ENCODE results near the gene RAC3. TPM values are rescaled to one million over a fixed set of nuclear protein-coding genes. Genes with fewer than 3 reads are reported as not detected.

RAC3 gene
- total and polyA plus RNA-seq, 9 of the 15 experiments (the other 6 are each of a cell fraction or from before 2014, with no cell fraction given), result 0.23 to 292 (median 118) TPM

DNA sequence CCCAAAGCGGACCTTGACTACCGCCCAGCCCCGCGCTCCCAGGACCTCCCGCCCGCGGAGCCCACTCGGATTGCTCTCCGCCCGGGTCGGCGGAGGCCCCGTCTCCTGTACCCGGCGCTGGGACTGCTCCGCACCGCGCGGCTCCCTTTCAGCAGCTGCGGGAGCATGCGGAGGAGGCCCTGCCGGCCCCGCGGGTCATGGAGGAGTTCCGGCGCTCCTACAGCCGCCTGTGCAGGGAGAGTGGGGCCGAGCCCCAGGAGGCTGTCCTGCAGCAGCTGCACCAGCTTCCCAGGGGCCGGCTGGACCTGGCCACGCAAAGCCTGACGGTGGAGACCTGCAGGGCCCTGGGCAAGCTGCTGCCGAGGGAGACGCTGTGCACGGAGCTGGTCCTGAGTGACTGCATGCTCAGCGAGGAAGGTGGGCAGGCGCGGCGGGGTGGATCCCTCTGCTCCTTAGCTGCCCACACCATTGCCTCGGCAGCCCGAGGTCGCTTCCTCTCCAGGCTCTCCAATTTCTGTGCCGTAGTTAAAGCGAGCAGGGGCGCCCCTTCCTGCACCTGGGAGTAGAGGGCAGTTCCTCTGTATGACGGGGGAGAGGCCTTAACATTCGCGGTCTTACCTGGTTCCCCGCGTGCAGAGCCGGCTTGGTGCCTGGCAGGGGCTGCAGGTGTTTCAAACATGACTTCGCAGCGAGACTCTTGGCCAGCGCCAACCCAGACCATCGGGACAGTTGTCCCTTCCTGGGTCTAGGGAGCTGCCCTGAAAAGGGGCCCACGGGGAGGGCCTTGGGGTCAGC lies 7.8 kb upstream of the RAC3 start (continued):
- TF ChIP-seq, protein P1, sequence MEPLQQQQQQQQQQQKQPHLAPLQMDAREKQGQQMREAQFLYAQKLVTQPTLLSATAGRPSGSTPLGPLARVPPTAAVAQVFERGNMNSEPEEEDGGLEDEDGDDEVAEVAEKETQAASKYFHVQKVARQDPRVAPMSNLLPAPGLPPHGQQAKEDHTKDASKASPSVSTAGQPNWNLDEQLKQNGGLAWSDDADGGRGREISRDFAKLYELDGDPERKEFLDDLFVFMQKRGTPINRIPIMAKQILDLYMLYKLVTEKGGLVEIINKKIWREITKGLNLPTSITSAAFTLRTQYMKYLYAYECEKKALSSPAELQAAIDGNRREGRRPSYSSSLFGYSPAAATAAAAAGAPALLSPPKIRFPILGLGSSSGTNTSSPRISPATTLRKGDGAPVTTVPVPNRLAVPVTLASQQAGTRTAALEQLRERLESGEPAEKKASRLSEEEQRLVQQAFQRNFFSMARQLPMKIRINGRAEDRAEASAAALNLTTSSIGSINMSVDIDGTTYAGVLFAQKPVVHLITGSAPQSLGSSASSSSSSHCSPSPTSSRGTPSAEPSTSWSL (CRISPR knock-in tag; IDR thresholded peaks at IDR 0.05; ENCODE audit: borderline replicate concordance), result no peak
- TF ChIP-seq PHF20 (IDR thresholded peaks at IDR 0.05; ENCODE audit: partially characterized antibody) (peak; percentile 56), SREBF1 (IDR thresholded peaks at IDR 0.05; ENCODE audit: borderline replicate concordance, low read depth, low read length) (no peak), CBX1 (IDR thresholded peaks at IDR 0.05; ENCODE audit: low read depth) (no peak), KLF16 (IDR thresholded peaks at IDR 0.05) (no peak), LCOR (CRISPR knock-in tag; IDR thresholded peaks at IDR 0.05) (0 out of 2 replicates have a peak, but pooled peaks have one; percentile 40), NR2C2 (CRISPR knock-in tag; IDR thresholded peaks at IDR 0.05) (no peak), NR2C2 (tag; IDR thresholded peaks at IDR 0.05) (peak; percentile 54; the same call in 1 of the 2 replicates), SIN3A (IDR thresholded peaks at IDR 0.05; ENCODE audit: borderline replicate concordance in 2 of 2, control insufficient read depth in 1 of 2, low read depth in 2 of 2, low read length in 2 of 2) (0 out of 4 replicates have a peak, but pooled peaks of 1 of the 2 experiments have one; percentile 30)
- TF ChIP-seq, protein P2, sequence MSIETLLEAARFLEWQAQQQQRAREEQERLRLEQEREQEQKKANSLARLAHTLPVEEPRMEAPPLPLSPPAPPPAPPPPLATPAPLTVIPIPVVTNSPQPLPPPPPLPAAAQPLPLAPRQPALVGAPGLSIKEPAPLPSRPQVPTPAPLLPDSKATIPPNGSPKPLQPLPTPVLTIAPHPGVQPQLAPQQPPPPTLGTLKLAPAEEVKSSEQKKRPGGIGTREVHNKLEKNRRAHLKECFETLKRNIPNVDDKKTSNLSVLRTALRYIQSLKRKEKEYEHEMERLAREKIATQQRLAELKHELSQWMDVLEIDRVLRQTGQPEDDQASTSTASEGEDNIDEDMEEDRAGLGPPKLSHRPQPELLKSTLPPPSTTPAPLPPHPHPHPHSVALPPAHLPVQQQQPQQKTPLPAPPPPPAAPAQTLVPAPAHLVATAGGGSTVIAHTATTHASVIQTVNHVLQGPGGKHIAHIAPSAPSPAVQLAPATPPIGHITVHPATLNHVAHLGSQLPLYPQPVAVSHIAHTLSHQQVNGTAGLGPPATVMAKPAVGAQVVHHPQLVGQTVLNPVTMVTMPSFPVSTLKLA (conservative IDR thresholded peaks at IDR 0.05), result peak in 1 of 2 experiments; percentile 7; a peak in 1 of 4 replicates
- TF ChIP-seq, protein P3, sequence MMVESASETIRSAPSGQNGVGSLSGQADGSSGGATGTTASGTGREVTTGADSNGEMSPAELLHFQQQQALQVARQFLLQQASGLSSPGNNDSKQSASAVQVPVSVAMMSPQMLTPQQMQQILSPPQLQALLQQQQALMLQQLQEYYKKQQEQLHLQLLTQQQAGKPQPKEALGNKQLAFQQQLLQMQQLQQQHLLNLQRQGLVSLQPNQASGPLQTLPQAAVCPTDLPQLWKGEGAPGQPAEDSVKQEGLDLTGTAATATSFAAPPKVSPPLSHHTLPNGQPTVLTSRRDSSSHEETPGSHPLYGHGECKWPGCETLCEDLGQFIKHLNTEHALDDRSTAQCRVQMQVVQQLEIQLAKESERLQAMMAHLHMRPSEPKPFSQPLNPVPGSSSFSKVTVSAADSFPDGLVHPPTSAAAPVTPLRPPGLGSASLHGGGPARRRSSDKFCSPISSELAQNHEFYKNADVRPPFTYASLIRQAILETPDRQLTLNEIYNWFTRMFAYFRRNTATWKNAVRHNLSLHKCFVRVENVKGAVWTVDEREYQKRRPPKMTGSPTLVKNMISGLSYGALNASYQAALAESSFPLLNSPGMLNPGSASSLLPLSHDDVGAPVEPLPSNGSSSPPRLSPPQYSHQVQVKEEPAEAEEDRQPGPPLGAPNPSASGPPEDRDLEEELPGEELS (CRISPR knock-in tag; IDR thresholded peaks at IDR 0.05; ENCODE audit: borderline replicate concordance), result 0 out of 2 replicates have a peak, but pooled peaks have one; percentile 60
- TF ChIP-seq, protein P4, sequence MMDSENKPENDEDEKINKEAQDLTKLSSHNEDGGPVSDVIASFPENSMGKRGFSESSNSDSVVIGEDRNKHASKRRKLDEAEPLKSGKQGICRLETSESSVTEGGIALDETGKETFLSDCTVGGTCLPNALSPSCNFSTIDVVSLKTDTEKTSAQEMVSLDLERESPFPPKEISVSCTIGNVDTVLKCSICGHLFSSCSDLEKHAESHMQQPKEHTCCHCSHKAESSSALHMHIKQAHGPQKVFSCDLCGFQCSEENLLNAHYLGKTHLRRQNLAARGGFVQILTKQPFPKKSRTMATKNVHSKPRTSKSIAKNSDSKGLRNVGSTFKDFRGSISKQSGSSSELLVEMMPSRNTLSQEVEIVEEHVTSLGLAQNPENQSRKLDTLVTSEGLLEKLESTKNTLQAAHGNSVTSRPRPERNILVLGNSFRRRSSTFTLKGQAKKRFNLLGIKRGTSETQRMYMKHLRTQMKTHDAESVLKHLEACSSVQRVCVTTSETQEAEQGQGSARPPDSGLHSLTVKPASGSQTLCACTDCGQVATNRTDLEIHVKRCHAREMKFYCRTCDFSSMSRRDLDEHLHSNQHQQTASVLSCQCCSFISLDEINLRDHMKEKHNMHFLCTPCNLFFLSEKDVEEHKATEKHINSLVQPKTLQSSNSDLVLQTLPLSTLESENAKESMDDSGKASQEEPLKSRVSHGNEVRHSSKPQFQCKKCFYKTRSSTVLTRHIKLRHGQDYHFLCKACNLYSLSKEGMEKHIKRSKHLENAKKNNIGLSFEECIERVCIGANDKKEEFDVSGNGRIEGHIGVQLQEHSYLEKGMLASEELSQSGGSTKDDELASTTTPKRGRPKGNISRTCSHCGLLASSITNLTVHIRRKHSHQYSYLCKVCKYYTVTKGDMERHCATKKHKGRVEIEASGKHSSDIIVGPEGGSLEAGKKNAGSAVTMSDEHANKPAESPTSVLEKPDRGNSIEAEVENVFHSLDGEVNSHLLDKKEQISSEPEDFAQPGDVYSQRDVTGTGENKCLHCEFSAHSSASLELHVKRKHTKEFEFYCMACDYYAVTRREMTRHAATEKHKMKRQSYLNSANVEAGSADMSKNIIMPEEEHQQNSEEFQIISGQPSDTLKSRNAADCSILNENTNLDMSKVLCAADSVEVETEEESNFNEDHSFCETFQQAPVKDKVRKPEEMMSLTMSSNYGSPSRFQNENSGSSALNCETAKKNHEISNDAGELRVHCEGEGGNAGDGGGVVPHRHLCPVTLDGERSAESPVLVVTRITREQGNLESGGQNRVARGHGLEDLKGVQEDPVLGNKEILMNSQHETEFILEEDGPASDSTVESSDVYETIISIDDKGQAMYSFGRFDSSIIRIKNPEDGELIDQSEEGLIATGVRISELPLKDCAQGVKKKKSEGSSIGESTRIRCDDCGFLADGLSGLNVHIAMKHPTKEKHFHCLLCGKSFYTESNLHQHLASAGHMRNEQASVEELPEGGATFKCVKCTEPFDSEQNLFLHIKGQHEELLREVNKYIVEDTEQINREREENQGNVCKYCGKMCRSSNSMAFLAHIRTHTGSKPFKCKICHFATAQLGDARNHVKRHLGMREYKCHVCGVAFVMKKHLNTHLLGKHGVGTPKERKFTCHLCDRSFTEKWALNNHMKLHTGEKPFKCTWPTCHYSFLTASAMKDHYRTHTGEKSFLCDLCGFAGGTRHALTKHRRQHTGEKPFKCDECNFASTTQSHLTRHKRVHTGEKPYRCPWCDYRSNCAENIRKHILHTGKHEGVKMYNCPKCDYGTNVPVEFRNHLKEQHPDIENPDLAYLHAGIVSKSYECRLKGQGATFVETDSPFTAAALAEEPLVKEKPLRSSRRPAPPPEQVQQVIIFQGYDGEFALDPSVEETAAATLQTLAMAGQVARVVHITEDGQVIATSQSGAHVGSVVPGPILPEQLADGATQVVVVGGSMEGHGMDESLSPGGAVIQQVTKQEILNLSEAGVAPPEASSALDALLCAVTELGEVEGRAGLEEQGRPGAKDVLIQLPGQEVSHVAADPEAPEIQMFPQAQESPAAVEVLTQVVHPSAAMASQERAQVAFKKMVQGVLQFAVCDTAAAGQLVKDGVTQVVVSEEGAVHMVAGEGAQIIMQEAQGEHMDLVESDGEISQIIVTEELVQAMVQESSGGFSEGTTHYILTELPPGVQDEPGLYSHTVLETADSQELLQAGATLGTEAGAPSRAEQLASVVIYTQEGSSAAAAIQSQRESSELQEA (IDR thresholded peaks at IDR 0.05; ENCODE audit: low read depth), result no peak

Data from K562 (cell line).